GM23338 (cell line): Measurements from ENCODE around the gene PPM1N. TPM values are rescaled to one million over a fixed set of nuclear protein-coding genes. Genes with fewer than 3 reads are reported as not detected.

Source experiments
- ATAC-seq: fragments of 200-7000 bp; cut with Tn5 transposase; 3 replicates; pipeline ENCODE4 v1.9.1; 2020
- DNase-seq: peaks from one replicate; pipeline ENCODE4 v3.0.0-alpha.2; 2015; ENCODE audit warnings: low spot score
- H2AFZ ChIP-seq: fragments of 200-600 bp; sonication (generic); 2 replicates; pipeline ENCODE4 v1.8.0; 2016; ENCODE audit warnings: antibody characterized with exemption, mild to moderate bottlenecking, moderate library complexity
- H3F3A ChIP-seq: fragments of 200-600 bp; sonication (generic); replicated peaks from 2 replicates; pipeline ENCODE4 v1.8.0; 2017; ENCODE audit warnings: antibody characterized with exemption, mixed run types, low read depth
- H3K27ac ChIP-seq: fragments of 200-600 bp; sonication (generic); 2 replicates; pipeline ENCODE4 v1.6.1; 2016; ENCODE audit warnings: low read depth
- H3K27me3 ChIP-seq: fragments of 200-600 bp; sonication (generic); 2 replicates; pipeline ENCODE4 v1.8.0; 2016; ENCODE audit warnings: mild to moderate bottlenecking, mixed run types, moderate library complexity; ENCODE audit not compliant: insufficient read depth
- H3K36me3 ChIP-seq: fragments of 200-600 bp; sonication (generic); 2 replicates; pipeline ENCODE4 v1.8.0; 2016; ENCODE audit warnings: mild to moderate bottlenecking; ENCODE audit not compliant: insufficient read depth
- H3K4me1 ChIP-seq: fragments of 200-600 bp; sonication (generic); 2 replicates; pipeline ENCODE4 v1.8.0; 2016; ENCODE audit warnings: mild to moderate bottlenecking, moderate library complexity; ENCODE audit not compliant: insufficient read depth
- H3K4me2 ChIP-seq: fragments of 200-600 bp; sonication (generic); 2 replicates; pipeline ENCODE4 v1.7.1; 2017; ENCODE audit warnings: mixed run types
- H3K4me3 ChIP-seq: fragments of 200-600 bp; sonication (generic); 2 replicates; pipeline ENCODE4 v1.6.1; 2016; ENCODE audit warnings: mixed run types
- H3K79me2 ChIP-seq: fragments of 200-600 bp; sonication (generic); replicated peaks from 2 replicates; pipeline ENCODE4 v1.8.0; 2017; ENCODE audit warnings: mild to moderate bottlenecking; ENCODE audit not compliant: insufficient read depth
- H3K9me2 ChIP-seq: fragments of 200-600 bp; sonication (generic); 2 replicates; pipeline ENCODE4 v1.8.0; 2017; ENCODE audit not compliant: insufficient read depth
- H4K20me1 ChIP-seq: fragments of 200-600 bp; sonication (generic); replicated peaks from 2 replicates; pipeline ENCODE4 v1.8.0; 2017; ENCODE audit warnings: mild to moderate bottlenecking; ENCODE audit not compliant: insufficient read depth
- H3K27ac Mint-ChIP-seq: 2 replicates; pipeline ENCODE4 v1.8.0; 2020; ENCODE audit warnings: inconsistent platforms, mild to moderate bottlenecking, moderate library complexity, mixed read lengths
- H3K27me3 Mint-ChIP-seq: 3 replicates; pipeline ENCODE4 v1.8.0; 2022; ENCODE audit warnings: low read depth, mild to moderate bottlenecking, moderate library complexity, mixed read lengths, inconsistent platforms; ENCODE audit not compliant: insufficient read depth, poor library complexity
- H3K36me3 Mint-ChIP-seq: 3 replicates; pipeline ENCODE4 v1.8.0; 2021; ENCODE audit warnings: low read depth, mild to moderate bottlenecking, inconsistent platforms, moderate library complexity, mixed read lengths
- H3K4me1 Mint-ChIP-seq: 3 replicates; pipeline ENCODE4 v1.8.0; 2020; ENCODE audit warnings: mild to moderate bottlenecking, inconsistent platforms, mixed read lengths
- H3K4me3 Mint-ChIP-seq: 3 replicates; pipeline ENCODE4 v1.8.0; 2021; ENCODE audit warnings: moderate library complexity, mild to moderate bottlenecking, inconsistent platforms, mixed read lengths
- H3K9me3 Mint-ChIP-seq: 3 replicates; pipeline ENCODE4 v1.8.0; 2020; ENCODE audit warnings: moderate library complexity, mild to moderate bottlenecking, inconsistent platforms, mixed read lengths
- CREB1 ChIP-seq: fragments of 250-450 bp; sonication (Bioruptor Pico); IDR thresholded peaks from 2 replicates; pipeline ENCODE4 v1.5.0; 2020; ENCODE audit warnings: low read depth, mild to moderate bottlenecking, moderate library complexity
- CTCF ChIP-seq, 2 experiments: fragments of 200-600 bp in 1 of 2; sonication (generic) in 1 of 2; conservative IDR thresholded peaks; 2 replicates each; pipeline versions ENCODE4 v1.5.1 to v1.6.1; 2016 to 2017; ENCODE audit warnings: antibody characterized with exemption in 2 of 2, low read depth in 2 of 2, mild to moderate bottlenecking in 2 of 2, moderate library complexity in 1 of 2
- EZH2 ChIP-seq: fragments of 200-600 bp; sonication (generic); IDR thresholded peaks from one replicate; pipeline ENCODE4 v1.8.0; 2017; ENCODE audit warnings: antibody characterized with exemption, mild to moderate bottlenecking, low read depth; ENCODE audit not compliant: unreplicated experiment
- EZH2phosphoT487 ChIP-seq: fragments of 200-600 bp; sonication (generic); IDR thresholded peaks from one replicate; pipeline ENCODE4 v1.8.1; 2018; ENCODE audit warnings: antibody characterized with exemption; ENCODE audit not compliant: unreplicated experiment
- JUNB ChIP-seq: IDR thresholded peaks from one replicate; pipeline ENCODE4 v1.6.1; 2016; ENCODE audit warnings: antibody characterized with exemption; ENCODE audit not compliant: unreplicated experiment
- NANOG ChIP-seq: IDR thresholded peaks from 2 replicates; pipeline ENCODE4 v1.6.1; 2016; ENCODE audit warnings: antibody characterized with exemption, borderline replicate concordance
- POLR2AphosphoS5 ChIP-seq: IDR thresholded peaks from 2 replicates; pipeline ENCODE4 v1.6.1; 2016; ENCODE audit warnings: antibody characterized with exemption, low read depth
- REST ChIP-seq: IDR thresholded peaks from one replicate; pipeline ENCODE4 v1.6.1; 2018; ENCODE audit warnings: antibody characterized with exemption; ENCODE audit not compliant: unreplicated experiment
- STAT1 ChIP-seq: IDR thresholded peaks from one replicate; pipeline ENCODE4 v1.6.1; 2016; ENCODE audit warnings: antibody characterized with exemption; ENCODE audit not compliant: unreplicated experiment
- ZNF114 ChIP-seq: fragments of 250-450 bp; sonication (Bioruptor Pico); IDR thresholded peaks from 2 replicates; pipeline ENCODE4 v1.5.0; 2020; ENCODE audit warnings: mild to moderate bottlenecking, moderate library complexity
- ZNF331 ChIP-seq: fragments of 250-450 bp; sonication (Bioruptor Pico); IDR thresholded peaks from 2 replicates; pipeline ENCODE4 v1.5.0; 2020; ENCODE audit warnings: low read depth, mild to moderate bottlenecking, moderate library complexity
- ZNF462 ChIP-seq: fragments of 250-450 bp; sonication (Bioruptor Pico); IDR thresholded peaks from 2 replicates; pipeline ENCODE4 v1.5.0; 2020; ENCODE audit warnings: mild to moderate bottlenecking, moderate library complexity
- polyA plus RNA-seq: library from polyadenylated mRNA; unstranded; fragments of >200 nt; fragmentation: Nextera tagmentation; extraction: Ambion mirVana; gene quantifications from 2 replicates; pipeline ENCODE4 v1.2.1, GENCODE V29; 2016
- total RNA-seq: library from RNA; depleted of rRNA; stranded (reverse); fragments of >200 nt; shearing (Covaris generic); gene quantifications from 2 replicates; pipeline ENCODE4 v1.2.3, GENCODE V29; 2014
- TF ChIP-seq, protein P1 (sequence below): IDR thresholded peaks from 2 replicates; pipeline ENCODE4 v1.6.1; 2016; ENCODE audit warnings: antibody characterized with exemption

Gene PPM1N
- total and polyA plus RNA-seq, 2 experiments from 2014 or later, result 15.2 to 25.1 TPM

DNA sequence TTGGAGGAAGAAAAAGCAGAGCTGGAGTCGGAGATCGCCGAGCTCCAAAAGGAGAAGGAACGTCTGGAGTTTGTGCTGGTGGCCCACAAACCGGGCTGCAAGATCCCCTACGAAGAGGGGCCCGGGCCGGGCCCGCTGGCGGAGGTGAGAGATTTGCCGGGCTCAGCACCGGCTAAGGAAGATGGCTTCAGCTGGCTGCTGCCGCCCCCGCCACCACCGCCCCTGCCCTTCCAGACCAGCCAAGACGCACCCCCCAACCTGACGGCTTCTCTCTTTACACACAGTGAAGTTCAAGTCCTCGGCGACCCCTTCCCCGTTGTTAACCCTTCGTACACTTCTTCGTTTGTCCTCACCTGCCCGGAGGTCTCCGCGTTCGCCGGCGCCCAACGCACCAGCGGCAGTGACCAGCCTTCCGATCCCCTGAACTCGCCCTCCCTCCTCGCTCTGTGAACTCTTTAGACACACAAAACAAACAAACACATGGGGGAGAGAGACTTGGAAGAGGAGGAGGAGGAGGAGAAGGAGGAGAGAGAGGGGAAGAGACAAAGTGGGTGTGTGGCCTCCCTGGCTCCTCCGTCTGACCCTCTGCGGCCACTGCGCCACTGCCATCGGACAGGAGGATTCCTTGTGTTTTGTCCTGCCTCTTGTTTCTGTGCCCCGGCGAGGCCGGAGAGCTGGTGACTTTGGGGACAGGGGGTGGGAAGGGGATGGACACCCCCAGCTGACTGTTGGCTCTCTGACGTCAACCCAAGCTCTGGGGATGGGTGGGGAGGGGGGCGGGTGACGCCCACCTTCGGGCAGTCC, 25.5 kb upstream of the PPM1N start:
- TF ChIP-seq STAT1 (no peak), EZH2phosphoT487 (no peak), CREB1 (CRISPR knock-in tag) (no peak), REST (no peak), ZNF462 (CRISPR knock-in tag) (no peak), ZNF114 (CRISPR knock-in tag) (no peak), ZNF331 (CRISPR knock-in tag) (no peak), JUNB (no peak), POLR2AphosphoS5 (no peak), EZH2 (no peak), CTCF (conservative IDR thresholded peaks at IDR 0.05; ENCODE audit: low read depth in 2 of 2) (no peak), NANOG (no peak)
- TF ChIP-seq, protein P1, sequence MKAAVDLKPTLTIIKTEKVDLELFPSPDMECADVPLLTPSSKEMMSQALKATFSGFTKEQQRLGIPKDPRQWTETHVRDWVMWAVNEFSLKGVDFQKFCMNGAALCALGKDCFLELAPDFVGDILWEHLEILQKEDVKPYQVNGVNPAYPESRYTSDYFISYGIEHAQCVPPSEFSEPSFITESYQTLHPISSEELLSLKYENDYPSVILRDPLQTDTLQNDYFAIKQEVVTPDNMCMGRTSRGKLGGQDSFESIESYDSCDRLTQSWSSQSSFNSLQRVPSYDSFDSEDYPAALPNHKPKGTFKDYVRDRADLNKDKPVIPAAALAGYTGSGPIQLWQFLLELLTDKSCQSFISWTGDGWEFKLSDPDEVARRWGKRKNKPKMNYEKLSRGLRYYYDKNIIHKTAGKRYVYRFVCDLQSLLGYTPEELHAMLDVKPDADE, result no peak
- no peak overlapping the region for H3K27ac ChIP-seq
- no peaks in the 10 kb centered on the region for H4K20me1 ChIP-seq
- Mint-ChIP-seq H3K9me3 (no peaks in the 10 kb centered on the region), H3K27me3 (peaks cover 45% of the 10 kb centered on the region), H3K4me3 (peak overlapping the region; percentile 76), H3K27ac (no peak overlapping the region), H3K4me1 (peaks cover 28% of the 10 kb centered on the region), H3K36me3 (no peaks in the 10 kb centered on the region; the same call in 2 of the 3 replicates)
- peak; percentile 57 for DNase-seq
- ATAC-seq, result peak; percentile 5
- peaks cover 21% of the 10 kb centered on the region; the same call in 1 of the 2 replicates for H3K4me1 ChIP-seq
- H3K79me2 ChIP-seq, result no peaks in the 10 kb centered on the region
- peaks cover 13% of the 10 kb centered on the region for H3F3A ChIP-seq
- no peaks in the 10 kb centered on the region for H3K36me3 ChIP-seq
- peak overlapping the region; percentile 100 for H2AFZ ChIP-seq
- H3K9me2 ChIP-seq, result no peaks in the 10 kb centered on the region
- peak overlapping the region; percentile 93 for H3K4me2 ChIP-seq
- peak overlapping the region; percentile 76 for H3K4me3 ChIP-seq
- H3K27me3 ChIP-seq, result peaks cover 62% of the 10 kb centered on the region
